GM10248 (cell line): ENCODE data around the gene HELZ.

Experiments used
- CTCF ChIA-PET: fragments of 300-600 bp; sonication (Branson Sonifier 250); formaldehyde crosslinking; extraction: SDS; loops from one replicate; lab custom pipeline; 2021; ENCODE audit warnings: antibody characterized with exemption; lab: Yijun Ruan, JAX
- POLR2A ChIA-PET: fragments of 350-650 bp; sonication (Branson Sonifier 250); formaldehyde crosslinking; extraction: SDS; loops from one replicate; lab custom pipeline; 2020; ENCODE audit warnings: antibody characterized with exemption; lab: Yijun Ruan, JAX
- DNase-seq: peaks from one replicate; pipeline ENCODE4 v3.0.0; 2012; ENCODE audit errors: extremely low spot score
- TF ChIP-seq, protein P1 (sequence below): IDR thresholded peaks from 2 replicates; pipeline ENCODE4 v1.5.1; 2012; ENCODE audit warnings: mild to moderate bottlenecking, low read depth; ENCODE audit errors: extremely low read depth, missing control alignments, control extremely low read depth

Gene HELZ

DNA sequence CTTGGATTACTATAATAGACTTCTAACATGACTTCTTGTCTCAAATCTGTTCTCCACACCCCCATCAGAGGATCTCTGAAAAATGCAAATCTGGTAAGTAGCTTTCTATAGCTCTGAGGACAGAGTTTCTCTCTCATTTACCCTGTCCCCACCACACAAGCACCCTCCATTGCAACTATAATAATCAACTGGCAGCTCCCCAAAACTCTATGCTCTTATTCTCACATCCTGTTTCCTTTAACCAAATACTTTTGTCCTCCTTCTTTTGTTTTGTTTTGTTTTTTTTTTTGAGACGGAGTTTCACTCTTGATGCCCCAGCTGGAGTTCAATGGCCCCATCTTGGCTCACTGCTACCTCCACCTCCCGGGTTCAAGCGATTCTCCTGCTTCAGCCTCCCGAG is 73.4 kb downstream of the HELZ start:
- peak; percentile 60 for DNase-seq
- ChIA-PET POLR2A (interaction anchor here (0.7 kb wide), 1 partner anchor 466 kb away, joined by 3 read pairs; no protein-coding TSS in a partner anchor), CTCF (interaction anchor here (1.4 kb wide), 1 partner anchor 53 kb away, joined by 4 read pairs; no protein-coding TSS in a partner anchor)
- TF ChIP-seq, protein P1, sequence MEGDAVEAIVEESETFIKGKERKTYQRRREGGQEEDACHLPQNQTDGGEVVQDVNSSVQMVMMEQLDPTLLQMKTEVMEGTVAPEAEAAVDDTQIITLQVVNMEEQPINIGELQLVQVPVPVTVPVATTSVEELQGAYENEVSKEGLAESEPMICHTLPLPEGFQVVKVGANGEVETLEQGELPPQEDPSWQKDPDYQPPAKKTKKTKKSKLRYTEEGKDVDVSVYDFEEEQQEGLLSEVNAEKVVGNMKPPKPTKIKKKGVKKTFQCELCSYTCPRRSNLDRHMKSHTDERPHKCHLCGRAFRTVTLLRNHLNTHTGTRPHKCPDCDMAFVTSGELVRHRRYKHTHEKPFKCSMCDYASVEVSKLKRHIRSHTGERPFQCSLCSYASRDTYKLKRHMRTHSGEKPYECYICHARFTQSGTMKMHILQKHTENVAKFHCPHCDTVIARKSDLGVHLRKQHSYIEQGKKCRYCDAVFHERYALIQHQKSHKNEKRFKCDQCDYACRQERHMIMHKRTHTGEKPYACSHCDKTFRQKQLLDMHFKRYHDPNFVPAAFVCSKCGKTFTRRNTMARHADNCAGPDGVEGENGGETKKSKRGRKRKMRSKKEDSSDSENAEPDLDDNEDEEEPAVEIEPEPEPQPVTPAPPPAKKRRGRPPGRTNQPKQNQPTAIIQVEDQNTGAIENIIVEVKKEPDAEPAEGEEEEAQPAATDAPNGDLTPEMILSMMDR: no peak

- CTCF ChIA-PET: interaction anchor here (1.4 to 2.8 kb wide), 2 partner anchors 10 to 12 kb away, joined by 5 to 9 read pairs; no protein-coding TSS in a partner anchor
- POLR2A ChIA-PET: no interaction called here
Observed at GRCh38 chr17:67168496-67168895, 76.5 kb downstream of the HELZ start.

DNA sequence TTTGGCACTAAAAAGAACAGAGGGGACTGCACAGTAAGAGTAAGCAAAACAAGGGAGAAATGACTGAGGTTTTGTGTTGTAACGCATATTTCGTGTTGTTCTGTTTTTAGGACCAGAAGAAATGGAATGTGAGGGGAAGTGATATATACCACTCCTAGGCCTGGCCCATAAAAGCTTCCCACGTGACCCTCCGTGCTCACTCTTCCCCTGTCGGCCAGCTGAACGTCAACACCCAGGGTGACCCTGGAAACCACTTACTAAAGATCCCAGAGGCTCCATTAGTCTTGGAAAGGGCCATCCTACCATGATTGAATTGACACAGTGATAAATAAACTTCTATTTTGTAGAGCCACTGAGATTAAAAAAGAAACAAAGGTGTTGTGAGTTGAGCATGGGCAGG is 79.8 kb downstream of the HELZ start:
- ChIA-PET POLR2A (no interaction called here), CTCF (interaction anchor here (1.2 kb wide), 1 partner anchor 10 kb away, joined by 3 read pairs; no protein-coding TSS in a partner anchor)
- DNase-seq: no peak
- TF ChIP-seq, protein P1: no peak

More at GRCh38 chr17:67168496-67168895, 76.5 kb downstream of the HELZ start:
- DNase-seq: no peak
- TF ChIP-seq, protein P1: no peak

- TF ChIP-seq, protein P1: no peak
- DNase-seq: no peak
- POLR2A ChIA-PET: no interaction called here
- CTCF ChIA-PET: interaction anchor here (1.0 kb wide), 1 partner anchor 10 kb away, joined by 3 read pairs; no protein-coding TSS in a partner anchor
Observed at GRCh38 chr17:67164302-67164701, 80.7 kb downstream of the HELZ start.

DNA sequence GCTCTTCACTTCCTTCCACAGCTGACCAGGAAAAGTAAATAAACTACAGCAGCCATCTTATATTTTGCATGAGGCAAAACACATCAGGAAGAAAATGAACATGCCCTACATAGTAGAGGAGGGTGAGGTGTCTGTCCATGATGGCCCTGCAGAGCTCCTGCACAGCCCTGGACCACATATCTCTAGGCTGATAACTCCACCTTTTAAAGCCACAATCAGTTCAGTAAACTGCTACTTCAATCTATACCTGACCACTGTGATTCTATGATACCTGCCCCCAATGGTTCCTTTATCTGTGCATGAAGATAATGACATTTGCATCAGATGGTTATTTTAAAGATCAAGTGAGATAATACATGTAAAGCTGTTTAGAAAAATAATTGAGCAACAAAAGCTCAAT is 82.2 kb downstream of the HELZ start:
- POLR2A ChIA-PET: no interaction called here
- CTCF ChIA-PET: no interaction called here
- DNase-seq: no peak
- TF ChIP-seq, protein P1: no peak

DNA sequence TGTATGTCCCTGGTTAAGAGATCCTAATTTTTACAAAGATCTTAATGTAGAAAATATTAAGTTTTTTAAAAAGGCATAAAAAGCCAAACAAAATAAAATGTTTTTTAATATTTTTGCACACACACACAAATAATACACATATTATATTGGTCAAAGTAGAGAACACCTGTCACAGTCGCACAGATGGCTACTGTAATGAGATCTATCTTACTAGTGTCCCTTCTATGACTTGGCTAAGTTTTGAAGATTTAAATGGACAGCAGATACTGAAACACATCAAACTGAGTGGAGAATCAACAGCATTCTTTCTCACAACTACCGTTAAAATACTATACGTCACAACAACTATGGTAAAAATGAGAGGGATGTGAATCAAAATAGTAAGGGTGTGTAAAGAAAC is 83.4 kb downstream of the HELZ start:
- TF ChIP-seq, protein P1: no peak
- CTCF ChIA-PET: no interaction called here
- POLR2A ChIA-PET: no interaction called here
- no peak for DNase-seq
